SKM-1 (cell line): ENCODE data around the gene RAB3IL1.
"Not testable (repeated sequence)": the region's sequence is repeated elsewhere in the genome, so short reads cannot be mapped to it uniquely, and the experiment has no call there.

ENCODE experiments used
- DNase-seq: peaks from one replicate; lab custom pipeline; 2025; ENCODE audit not compliant: unreplicated experiment; lab: John Stamatoyannopoulos, UW

Gene RAB3IL1, protein sequence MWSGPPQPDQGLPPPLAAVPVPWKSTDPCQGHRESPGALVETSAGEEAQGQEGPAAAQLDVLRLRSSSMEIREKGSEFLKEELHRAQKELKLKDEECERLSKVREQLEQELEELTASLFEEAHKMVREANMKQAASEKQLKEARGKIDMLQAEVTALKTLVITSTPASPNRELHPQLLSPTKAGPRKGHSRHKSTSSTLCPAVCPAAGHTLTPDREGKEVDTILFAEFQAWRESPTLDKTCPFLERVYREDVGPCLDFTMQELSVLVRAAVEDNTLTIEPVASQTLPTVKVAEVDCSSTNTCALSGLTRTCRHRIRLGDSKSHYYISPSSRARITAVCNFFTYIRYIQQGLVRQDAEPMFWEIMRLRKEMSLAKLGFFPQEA

GRCh38 chr11:61917334-61918109 lies at the start of gene RAB3IL1:
Gene RAB3IL1 (minus strand): TSS chr11:61917566. CDS start chr11:61917367, 199 bp downstream.
- no peak for DNase-seq

DNA sequence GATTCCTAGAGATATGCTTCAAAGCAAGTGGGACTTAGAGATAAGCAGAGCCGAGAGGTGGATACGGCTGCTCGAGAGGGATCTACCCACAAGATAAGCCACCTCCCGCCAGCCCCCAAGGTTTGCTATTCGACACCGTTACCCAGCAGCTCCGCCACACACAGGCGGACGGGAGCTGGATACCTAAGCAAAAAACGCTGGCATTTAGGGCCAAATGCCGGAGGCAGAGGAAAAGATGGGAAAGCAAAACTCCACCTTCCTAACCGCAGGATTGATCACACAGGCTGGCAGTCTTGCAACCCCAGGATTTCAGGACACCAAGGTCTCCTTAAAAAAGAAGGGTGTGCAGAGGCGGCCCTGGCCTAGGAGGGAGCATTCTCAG lies 49.4 kb upstream of the RAB3IL1 start:
- no peak for DNase-seq

DNA sequence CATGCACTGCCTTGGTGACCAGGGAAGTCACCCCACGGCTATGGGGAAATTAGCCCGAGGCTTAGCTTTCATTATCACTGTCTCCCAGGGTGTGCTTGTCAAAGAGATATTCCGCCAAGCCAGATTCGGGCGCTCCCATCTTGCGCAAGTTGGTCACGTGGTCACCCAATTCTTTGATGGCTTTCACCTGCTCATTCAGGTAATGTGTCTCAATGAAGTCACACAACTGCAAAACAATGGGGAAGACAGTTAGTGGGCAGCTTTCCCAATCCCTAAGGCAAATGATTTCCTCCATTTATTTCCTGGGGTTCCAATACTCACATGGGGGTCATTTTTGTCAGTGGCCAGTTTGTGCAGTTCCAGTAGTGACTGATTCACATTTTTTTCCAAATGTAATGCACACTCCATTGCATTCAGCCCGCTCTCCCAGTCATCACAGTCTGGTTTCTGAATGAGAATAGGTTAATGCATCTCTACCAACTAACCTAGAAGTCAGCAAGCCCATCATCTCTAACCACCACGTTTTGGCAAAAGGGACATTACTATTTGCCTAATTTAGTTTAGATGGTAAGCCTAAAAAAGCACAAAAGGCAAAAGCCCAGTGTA lies 47.4 kb upstream of the RAB3IL1 start:
- not testable (repeated sequence) for DNase-seq

DNA sequence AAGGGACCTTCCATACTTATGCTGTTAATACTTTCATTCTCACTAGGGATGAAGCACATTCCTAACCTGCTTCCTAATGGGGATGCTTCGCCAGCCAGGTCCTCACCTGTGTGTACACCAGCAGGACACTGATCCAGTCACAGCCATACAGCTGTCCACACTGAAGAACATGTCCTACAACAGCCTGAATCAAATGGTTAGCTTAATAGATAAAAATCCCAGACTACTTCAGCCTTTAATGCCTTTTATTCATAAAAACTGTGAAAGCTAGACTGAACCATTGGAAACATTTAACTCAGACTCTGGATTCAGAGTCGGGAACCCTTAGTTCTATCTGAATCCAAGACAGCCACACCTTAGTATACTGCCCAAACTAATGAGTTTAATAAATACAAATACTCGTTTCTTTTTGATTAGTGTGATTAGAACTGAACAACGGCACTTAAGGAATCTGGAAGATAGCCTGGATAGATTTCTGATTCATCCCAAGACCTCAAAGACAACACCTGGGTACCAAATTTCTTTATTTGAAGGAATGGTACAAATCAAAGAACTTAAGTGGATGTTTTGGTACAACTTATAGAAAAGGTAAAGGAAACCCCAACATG lies 46.8 kb upstream of the RAB3IL1 start:
- no peak for DNase-seq

- peak; percentile 56 for DNase-seq
Measured at GRCh38 chr11:61963282-61964057, 46.1 kb upstream of the RAB3IL1 start.

DNA sequence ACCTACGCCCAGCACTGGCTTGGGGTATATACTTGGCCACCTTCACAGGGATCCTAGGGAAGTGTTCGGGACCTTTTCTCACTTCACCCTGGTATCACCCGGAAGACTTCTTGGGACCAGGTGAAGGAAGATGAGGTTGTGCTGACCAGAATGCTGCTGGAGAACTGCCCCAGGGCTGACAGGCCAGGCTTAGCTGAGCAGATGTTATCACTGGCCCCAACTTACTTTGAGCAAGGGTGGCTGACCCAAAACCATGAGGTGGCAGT lies 45.6 kb upstream of the RAB3IL1 start:
- no peak for DNase-seq

DNA sequence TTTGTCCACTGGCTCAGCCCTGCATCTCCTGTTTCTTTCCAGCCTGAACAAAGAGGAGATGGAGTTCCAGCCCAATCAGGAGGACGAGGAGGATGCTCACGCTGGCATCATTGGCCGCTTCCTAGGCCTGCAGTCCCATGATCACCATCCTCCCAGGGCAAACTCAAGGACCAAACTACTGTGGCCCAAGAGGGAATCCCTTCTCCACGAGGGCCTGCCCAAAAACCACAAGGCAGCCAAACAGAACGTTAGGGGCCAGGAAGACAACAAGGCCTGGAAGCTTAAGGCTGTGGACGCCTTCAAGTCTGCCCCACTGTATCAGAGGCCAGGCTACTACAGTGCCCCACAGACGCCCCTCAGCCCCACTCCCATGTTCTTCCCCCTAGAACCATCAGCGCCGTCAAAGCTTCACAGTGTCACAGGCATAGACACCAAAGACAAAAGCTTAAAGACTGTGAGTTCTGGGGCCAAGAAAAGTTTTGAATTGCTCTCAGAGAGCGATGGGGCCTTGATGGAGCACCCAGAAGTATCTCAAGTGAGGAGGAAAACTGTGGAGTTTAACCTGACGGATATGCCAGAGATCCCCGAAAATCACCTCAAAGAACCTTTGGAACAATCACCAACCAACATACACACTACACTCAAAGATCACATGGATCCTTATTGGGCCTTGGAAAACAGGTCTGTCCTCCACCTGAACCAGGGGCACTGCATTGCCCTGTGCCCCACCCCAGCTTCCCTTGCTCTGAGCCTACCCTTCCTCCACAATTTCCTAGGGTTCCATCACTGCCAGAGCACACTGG lies 45.0 kb upstream of the RAB3IL1 start:
- no peak for DNase-seq

DNA sequence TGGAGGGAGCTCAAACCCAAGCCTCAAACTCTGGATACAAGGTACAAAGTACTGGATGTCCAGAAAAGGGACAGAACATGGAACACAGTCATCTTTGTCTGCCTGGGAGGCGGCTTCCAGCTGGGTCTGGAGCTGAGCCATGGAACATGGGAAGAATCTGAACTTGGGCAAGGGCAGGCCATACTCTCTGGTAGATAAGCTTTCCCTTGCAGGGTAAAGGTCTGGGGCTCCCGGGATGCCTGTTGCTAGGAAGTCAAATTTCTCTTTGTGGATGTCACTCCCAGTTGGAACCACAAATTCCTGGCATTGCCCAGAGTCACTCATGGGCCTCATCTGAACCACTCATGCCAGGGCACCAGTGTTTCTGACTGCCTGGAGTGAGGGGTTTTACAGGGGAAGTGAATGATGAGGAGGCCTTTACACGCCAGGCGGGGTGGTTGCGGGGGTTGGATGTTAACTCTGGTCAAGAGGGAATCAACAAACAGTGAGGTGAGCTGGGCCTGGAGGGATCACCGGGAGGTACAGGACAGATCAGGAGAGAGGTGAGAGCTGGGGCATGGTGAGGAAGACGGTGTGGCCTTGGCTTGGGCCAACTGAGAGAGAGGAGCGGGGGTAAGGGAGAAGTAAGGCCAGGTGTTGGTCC lies 44.3 kb upstream of the RAB3IL1 start:
- DNase-seq = no peak

DNA sequence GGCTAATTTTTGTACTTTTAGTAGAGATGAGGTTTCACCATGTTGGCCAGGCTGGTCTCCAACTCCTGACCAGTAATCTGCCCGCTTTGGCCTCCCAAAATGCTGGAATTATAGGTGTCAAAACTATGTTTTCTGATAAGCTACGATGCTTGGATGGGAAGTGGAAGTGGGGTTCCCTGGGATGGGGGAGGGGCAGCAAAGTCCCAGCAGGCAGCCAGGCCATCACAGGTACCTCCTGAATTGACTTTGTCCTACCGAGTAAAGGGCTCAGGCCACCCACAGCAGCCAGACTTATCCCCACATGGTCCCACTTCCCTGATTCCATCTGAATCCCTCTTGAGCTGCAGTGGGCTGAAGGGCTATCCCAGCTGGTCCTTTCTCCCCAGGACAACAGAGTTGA lies 43.2 kb upstream of the RAB3IL1 start:
- DNase-seq = no peak

DNA sequence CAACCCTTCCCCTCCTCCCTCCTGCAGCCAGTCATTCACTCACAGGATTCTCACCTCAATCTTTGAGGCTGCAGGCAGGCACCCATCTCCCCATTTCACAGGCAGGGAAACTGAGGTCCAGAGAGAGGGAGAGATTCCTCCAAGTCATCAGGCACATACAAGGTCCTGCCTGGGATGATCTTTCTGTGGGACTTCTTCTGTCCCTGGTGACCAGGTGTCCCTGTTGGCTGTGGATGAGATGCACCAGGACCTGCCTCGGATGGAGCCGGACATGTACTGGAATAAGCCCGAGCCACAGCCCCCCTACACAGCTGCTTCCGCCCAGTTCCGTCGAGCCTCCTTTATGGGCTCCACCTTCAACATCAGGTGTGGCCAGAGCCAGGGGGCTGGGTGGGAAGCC lies 42.3 kb upstream of the RAB3IL1 start:
- no peak for DNase-seq

- no peak for DNase-seq
Measured at GRCh38 chr11:61959114-61959513, 41.7 kb upstream of the RAB3IL1 start.

- no peak for DNase-seq
Measured at GRCh38 chr11:61958590-61958989, 41.2 kb upstream of the RAB3IL1 start.

DNA sequence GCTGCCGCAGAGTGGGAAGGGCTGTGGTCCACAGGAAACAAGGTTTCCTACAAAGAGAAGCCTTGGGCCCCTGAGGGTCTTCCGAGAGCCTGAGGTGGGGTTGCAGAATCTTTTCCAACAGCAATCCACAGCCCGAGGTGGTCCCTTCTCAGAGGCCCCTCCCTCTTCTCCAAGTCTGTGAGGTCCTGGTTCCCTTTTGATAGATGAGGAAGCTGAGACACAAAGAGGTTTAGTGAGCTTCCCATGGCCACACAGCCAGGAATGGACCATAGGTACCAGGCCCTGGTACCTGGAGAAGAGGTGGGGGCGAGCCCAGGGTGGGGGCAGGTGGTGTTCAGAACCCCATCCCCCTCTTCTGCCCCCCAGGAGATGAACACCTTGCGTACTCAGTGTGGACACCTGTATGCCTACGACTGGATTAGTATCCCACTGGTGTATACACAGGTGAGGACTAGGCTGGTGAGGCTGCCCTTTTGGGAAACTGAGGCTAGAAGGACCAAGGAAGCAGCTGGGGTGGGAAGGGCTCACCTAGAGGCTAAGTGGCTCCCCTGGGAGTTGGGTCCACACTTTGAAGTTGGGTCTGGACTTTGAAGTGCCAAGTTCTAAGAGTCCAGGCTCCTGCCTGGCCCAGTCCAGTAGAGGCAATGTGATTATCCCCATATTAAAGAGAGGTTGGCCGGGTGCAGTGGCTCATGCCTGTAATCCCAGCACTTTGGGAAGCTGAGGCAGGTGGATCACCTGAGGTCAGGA lies 39.8 kb upstream of the RAB3IL1 start:
- DNase-seq = no peak

- DNase-seq = no peak
Measured at GRCh38 chr11:61956191-61957020, 39.0 kb upstream of the RAB3IL1 start.

DNA sequence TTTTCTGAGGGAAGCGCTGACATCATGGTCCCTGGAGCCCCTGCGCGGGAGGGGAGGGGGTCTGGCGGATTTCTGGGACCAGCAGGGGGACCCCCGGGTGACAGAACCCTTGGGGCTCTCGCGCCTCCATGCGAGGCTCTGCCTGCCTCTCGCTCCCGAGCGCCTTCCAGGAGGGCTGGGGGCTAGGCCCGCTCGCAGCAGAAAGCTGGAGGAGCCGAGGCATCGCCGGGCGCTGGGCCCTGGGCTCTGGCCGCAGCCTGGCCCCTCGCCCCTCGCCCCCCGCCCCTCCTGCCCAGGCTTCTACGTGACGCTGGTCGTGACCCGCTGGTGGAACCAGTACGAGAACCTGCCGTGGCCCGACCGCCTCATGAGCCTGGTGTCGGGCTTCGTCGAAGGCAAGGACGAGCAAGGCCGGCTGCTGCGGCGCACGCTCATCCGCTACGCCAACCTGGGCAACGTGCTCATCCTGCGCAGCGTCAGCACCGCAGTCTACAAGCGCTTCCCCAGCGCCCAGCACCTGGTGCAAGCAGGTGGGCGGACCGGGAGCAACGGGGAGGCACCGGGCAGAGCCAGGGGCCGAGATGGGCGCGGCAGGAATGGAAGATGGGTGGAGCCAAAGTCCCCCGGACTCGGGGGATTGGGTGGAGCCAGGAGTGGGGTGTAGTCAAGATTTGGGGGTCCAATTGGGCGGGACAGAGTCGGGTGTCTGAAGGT lies 38.2 kb upstream of the RAB3IL1 start:
- DNase-seq = no peak

DNA sequence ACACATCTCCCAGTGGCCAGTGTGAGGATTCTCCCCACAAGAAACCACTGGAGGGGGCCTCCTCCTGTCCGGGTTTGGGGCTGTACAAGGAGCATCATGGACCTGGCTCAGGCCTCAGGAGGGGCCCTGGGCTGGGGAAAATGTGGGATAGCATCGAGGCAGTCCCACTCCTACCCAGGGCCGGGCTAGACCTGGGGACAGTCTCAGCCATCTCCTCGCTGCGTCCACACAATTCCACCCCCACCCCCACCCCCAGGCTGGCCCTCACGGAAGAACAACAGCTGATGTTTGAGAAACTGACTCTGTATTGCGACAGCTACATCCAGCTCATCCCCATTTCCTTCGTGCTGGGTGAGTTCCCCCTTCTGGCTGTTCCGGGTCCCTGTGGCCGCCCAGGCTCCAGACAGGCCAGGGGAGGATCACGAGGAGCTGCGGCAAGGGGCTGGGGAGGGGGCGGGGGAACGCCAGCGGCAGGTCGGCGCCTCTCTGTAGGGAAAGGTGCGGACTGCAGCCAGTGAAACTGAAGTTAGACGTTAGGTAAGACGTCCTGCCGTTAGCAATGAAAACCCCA lies 37.6 kb upstream of the RAB3IL1 start:
- DNase-seq = peak; percentile 84
